HL-60/S4 treated with phorbol 12-myristate 13-acetate at 8.2 ng/mL for 4 days and 3 days (cell line): ENCODE data around the gene PTPRN2.

Source experiments
- in situ Hi-C: fragments of 300-500 bp; cut with MboI; formaldehyde crosslinking; loops from 2 replicates; pipeline ENCODE4 v1.15.0; 2022; ENCODE audit warnings: low sequenced_read_pairs

The PTPRN2 gene

DNA sequence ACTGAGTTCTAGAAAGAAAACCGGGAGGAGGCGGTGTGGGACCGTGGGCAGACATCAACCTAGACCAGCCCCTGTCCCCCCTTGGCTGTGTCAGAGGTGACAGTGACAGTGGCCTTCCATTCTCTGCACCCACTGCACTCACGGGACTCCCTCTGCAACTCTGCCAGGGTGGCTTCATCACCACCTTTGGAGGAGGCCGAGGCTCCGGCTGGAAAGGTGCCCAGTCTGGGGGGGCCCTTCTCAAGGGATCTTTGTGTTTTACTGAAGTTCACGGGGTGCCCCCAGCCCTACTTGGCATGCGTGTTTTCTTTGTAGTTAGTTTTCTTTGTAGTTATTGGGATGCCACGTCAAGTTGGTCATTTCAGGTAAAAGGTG is 833.2 kb downstream of the PTPRN2 start:
- in situ Hi-C loops = no loop called here

DNA sequence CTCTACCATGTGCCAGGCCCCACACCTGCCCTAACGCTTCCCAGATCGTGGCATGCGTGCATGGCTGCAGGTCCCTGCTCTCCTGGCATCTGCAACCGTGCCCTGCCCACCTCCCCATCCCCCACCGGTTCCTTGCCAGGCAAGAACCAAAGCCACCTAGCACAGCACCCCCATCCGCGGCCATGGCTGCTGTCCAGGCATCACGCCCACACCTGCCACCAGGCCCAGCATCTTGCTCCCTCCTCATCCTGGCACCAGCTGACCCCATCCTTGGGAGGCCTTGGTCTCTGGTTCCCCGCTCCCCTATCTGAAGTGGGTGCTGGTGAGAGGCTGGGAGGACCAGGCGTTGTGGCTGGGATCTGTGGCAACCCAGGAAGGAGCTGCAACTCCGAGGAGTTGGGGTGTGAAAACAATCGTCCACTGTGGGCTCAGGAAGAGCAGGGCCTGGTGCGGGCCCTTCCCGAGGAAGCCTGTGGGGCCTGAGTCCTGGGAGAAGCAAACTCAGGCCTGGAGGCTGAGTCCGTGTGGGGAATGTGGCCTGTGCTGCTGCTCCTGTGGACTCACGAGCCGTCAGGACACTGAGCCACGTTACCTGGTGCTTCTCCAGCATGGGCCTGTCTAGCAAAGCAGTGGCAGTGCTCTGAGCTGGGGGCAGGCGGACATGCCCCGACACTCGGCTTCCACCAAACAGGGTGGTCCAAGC is 833.8 kb downstream of the PTPRN2 start:
- in situ Hi-C loops = no loop called here

DNA sequence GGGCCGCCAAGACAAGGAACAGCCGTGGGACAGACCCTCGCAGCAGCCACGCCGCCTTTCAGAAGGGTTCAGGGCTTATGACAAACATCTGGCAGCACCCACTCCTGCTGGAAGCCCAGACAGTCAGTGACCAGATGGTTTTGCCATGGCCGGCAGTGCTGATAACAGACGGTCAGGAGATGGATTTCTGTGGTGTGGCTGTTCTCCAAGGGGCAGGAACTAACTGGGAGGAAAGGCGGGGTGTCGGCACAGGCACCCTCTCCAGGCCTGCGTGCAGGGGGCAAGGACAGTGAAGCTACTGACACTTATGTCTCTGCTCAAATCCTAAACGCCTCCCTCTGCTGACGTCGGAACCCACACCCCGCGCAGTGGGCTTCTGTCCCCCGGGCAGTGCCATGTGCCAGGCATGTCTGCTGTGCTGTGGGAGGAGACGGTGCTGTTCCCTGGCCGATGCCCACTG is 834.8 kb downstream of the PTPRN2 start:
- in situ Hi-C loops = no loop called here

DNA sequence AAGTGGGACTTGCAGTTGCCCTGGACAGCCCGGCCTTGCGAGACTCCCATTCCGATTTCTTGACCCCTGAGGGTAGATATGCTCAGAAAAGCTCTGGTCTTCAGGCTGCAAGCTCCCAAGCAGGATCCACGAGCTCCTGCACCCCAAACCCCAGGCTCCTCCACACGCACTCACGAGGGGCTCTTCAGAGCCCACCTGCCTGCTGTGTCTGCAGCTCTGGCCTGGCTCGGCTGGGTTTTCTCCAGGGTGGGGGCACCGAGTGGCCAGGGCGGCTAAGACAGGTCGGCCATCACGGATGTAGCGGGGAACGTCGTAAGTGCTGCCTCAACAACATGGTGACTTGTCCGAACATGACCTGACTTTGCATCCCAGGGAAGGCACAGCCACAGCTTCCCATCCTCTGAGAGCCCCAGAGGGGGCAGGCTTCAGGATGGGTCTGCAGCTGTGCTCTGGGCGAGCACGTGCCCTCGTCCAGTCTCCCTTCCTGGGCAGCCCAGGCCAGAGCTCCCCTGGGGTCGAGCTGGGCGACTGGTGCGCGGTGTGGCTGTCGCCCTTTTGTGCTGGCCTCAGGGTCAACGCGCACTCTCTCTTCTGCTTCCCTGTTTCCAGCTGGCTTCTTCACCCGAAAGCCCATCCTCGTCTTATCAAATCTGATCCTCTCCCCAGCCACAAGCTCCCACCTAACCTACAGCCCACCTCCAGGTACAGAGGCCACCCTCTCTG is 835.5 kb downstream of the PTPRN2 start:
- in situ Hi-C loops = no loop called here

DNA sequence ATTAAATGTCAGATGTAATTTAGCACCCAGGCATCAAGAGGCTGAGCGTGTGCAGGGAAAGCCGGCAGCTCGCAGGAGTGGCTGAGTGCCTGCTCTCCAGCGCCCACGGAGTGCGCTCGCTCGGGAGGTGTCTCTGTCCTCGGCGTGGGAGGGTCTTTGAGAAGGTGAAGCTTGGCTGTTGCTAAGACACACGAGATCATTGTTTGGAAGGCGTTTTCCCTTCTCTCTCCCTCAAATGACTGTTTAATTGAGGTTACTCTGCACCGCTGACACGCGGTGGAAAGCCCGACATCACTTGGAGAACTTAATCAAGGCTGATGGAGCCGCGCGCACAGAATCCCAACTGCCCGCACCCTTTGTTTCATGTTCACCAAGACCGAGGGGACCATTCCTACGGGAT is 836.2 kb downstream of the PTPRN2 start:
- in situ Hi-C loops = no loop called here

DNA sequence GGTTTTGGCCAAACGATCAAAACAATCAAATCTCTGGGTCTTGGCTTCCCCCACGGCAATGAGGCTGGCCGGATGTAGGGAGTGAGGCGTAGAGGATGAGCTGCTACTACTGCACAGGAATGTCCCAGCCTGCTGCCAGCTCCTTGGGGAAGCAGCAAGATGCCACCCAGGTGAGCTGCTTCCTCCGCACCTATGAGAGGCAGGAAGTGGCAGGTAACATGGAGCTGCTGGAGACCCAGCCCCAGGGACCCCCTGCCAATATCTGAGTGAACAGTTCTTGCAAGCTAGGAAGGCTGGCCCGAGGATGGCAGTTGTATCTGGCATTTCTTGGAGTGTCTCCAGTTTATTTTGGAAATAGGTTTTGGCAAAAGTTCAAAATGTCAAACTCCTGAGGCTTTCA is 837.3 kb downstream of the PTPRN2 start:
- in situ Hi-C loops = no loop called here

DNA sequence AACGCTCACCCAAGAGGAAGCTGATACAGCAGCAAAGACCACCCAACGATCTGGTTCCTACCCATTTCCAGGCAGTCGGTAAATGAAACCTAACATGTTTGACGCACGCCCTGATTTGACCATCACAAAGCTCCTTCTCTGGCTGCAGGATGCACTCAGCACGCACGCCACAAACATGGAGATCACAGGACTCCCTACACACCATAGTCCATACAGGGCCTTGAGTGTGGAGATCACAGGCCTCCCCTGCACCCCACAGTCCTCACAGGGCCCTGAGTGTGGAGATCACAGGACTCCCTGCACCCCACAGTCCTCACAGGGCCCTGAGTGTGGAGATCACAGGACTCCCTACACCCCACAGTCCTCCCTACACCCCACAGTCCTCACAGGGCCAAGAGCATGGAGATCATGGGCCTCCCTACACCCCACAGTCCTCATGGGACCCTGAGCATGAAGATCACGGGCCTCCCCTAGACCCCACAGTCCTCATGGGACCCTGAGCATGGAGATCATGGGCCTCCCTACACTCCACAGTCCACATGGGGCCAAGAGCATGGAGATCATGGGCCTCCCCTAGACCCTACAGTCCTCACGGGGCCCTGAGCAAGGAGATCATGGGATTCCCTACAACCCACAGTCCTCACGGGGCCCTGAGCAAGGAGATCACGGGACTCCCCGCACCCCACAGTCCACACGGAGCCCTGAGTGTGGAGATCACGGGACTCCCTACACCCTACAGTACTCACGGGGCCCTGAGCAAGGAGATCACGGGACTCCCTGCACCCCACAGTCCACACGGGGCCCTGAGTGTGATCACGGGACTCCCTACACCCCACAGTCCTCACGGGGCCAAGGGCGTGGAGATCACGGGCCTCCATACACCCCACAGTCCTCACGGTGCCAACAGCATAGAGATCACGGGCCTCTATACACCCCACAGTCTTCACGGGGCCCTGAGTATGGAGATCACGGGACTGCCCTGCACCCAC is 841.6 kb downstream of the PTPRN2 start:
- in situ Hi-C loops = no loop called here

DNA sequence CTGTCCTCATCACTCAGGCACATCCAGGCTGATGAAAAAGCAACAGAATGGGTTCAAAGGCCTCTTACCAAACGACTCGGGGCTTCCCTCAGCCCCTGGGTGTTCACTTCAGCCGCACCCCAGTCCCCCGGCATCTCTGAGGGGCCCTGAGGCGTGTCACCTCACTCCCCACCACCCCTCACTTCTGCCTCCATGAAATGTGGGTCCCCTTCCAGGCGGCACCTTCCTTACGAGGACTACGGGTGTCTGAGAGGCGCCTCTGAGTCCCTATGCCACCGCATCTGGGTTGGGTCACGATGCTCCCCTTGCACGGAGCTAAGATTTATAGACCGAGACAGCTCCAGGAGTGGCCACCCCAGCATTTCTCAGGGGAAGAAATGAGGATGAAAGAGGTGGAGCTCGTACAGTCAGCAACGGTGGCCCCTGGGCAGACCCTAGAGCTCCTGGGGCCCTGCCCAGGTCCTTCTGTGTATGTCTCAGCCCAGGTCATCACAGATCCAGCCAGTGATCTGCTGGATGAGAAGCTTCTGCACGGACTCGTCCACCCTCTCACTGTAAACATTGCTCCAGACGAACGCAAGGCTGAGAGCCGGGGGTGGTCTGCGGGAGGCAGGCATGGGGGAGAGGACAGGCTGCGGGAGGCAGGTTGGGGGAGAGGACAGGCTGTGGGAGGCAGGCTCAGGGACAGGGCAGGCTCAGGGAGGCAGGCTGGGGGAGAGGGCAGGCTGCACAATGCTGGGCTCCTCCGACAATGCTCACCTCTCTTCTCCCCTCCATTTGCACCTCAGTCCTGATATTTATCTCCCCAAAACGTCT is 842.6 kb downstream of the PTPRN2 start:
- in situ Hi-C loops = no loop called here

DNA sequence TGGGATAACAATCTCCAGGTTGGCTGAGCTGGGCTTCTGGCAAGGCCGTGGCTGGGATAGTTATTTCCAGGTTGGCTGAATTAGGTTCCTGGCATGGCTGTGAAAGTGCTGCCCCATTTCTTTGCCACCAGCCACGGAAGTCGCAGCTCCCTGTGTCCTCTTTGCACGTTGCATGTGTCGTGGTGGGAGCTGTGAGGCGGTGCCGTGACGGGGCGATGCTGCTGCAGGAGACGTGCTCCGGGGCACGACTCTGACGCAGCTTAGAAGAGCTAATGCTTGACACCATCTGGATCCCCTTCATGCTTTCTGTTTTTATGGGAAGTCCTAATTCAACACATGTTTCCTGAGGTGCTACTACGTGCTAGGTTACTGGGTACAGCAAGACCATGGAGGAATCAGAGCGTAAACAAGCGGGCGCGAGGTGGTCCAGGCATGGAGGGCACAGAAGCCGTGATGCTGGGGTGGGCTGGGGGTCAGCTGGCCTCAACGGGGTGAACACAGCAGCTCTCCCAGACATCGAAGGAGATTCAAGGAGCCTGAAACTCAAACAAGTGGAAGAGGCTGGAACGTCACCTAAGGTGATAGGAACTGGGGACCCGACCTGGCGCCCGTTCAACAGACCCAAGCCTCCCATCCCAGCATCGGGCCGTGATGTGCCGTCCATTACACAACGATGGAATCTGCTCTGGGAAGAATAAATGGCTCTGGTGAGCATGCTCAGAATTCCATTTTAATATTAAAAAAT is 843.7 kb downstream of the PTPRN2 start:
- in situ Hi-C loops = no loop called here

DNA sequence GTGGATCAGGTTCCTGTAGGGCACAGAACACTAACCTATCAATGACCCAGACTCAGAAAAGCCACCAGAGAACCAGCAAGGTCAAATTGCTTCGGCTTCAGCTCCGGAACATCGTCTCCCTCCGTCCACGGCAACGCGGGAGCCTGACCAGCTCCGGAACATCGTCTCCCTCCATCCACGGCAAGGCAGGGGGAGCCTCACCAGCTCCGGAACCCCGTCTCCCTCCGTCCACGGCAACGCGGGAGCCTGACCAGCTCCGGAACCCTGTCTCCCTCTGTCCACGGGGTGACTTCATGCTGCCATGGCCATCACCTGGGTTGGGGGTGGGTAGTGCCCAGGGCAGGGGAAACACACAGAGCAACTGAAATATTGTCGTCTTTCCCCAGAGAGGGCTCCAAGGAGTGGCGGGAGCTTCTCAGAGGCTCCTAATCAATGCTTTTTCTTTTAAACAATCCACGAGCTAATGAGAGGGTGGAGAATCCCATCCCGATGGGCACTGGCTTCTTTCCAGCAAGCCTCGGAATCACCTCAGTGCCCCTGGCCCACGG is 847.3 kb downstream of the PTPRN2 start:
- in situ Hi-C loops = no loop called here

DNA sequence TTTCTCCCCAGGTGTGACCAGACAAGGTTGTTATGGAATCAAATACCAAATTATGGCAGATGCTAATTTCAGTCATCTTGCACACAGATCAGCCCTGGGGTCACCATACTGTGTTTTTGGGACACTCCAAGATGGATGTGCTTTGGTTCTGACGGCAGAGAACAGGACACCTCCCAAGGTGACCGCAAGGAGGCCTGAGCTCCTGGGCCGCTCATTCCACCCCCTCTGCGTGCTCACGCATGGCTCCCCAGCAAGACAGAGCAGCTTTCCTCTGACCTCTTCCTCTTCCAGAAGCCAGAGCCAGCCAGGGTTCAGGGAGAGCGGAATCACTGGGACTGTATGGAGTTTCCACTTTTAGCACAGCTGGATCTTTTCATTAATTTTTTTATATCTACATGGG is 848.0 kb downstream of the PTPRN2 start:
- in situ Hi-C loops = no loop called here

DNA sequence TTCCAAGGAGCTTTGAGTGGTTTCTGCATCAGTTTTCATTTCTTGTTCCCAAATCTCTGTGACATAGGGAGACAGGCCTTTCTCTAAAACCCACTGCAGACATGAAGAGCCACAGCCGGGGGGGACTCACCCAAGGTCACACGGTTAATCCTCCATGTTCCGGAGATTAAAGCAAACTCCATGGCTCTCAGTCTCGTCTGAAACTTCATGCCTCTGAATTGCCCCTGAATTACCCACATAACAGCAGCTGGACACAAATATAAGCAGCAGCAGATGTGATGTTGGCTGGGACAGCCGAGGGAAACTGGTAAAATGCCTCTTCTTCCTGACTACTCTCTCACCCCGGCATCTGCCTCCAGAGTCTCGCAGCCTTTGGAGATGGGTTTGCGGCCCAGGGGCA is 848.6 kb downstream of the PTPRN2 start:
- in situ Hi-C loops = no loop called here

DNA sequence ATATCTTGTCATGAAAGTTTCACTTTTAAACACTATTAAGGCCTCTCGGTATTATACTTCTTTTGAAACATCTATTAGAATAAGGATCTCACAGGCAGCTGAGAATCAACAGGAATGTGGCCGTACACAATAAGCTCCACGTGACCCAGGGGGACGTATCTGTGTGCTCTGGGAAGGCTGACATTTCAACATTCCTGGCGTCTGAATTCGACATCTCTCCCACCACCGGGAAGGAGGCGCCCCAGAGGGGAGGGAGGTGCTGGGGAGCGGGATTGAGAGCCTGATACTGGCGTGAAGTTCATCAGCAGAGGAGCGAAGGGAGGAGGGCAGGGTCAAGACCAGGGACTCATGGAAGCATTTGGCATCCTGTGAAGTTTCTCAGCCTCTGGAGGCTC is 849.6 kb downstream of the PTPRN2 start:
- in situ Hi-C loops = no loop called here

DNA sequence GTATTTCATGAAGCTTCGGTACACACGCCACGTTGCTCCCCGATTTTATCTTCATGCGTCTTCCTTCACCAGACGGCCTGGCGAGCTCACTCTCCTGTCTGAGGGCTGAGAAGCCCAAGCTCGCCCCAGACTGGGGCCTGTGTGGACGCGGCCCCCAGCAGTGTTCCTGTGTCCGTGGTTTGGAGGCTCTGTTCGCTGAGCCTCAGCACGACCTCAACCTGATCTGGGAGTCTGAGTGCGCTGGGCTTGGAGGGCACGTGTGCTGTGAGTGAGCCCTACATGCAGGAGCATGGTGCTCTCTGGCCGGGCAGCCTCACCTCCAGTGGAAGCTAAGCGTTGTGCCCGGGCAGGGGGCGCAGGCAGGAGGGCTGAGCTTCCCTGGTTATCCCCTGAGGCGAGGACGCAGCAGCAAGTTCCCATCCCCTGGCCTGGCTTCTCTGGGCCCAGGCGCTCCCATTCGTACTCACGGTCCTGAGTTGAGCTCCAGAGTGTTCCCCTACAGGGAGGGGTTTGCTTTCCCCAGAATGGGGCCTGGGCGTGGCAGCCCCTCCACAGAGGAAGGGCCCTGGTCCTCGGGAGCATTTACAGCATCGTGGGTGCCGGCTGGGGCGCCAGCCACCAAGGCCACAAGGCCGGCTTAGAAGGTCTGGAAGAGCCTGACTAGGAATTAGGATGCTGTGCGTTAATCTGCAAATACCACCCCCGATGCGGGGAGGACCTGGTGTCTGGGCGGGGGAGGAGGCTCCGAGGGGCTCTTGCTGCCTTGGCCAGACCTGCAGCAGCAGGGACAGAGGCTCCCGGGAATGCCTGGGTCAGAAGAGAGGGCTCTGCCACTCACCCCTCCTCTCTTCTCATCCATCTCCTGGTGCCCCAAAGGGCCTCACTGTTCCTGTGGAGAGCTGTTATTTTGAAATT is 850.2 kb downstream of the PTPRN2 start:
- in situ Hi-C loops = no loop called here

DNA sequence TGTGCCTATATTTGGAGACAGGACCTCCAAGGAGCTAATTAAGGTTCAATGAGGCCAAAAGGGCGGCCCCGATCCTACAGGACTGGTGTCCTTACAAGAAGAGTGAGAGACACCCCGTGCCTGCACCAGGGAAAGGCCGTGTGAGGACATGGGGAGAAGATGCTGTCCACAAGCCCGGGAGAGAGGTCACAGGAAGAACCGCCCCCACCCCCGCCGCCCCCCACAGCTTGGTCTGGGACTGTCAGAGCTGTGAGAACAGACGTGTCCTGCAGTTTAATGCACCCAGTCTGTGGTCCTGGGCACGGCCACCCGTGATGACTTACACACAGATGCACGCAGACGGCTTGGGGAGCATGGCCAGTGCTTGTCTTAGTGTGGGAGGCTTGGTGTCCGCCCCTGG is 851.3 kb downstream of the PTPRN2 start:
- in situ Hi-C loops = no loop called here

DNA sequence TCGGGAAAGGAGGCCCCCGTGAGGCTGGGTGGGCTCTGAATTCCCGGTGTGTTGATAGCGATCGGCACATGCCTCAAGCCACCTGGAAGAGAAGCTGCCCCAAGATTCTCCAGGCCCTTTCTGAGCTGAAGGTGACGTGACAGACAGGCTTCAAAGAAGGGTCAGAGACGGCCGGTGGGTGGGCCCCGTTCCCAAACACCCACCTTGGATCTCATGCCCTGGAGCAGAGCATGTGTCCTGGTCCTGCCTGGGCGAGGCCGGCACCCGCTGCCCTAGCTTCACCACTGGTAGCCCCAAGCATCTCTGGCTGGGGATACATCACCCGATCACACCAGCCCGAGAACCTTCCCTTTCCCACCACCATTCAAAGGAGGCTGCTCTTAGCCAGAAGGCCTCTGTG is 851.8 kb downstream of the PTPRN2 start:
- in situ Hi-C loops = no loop called here

DNA sequence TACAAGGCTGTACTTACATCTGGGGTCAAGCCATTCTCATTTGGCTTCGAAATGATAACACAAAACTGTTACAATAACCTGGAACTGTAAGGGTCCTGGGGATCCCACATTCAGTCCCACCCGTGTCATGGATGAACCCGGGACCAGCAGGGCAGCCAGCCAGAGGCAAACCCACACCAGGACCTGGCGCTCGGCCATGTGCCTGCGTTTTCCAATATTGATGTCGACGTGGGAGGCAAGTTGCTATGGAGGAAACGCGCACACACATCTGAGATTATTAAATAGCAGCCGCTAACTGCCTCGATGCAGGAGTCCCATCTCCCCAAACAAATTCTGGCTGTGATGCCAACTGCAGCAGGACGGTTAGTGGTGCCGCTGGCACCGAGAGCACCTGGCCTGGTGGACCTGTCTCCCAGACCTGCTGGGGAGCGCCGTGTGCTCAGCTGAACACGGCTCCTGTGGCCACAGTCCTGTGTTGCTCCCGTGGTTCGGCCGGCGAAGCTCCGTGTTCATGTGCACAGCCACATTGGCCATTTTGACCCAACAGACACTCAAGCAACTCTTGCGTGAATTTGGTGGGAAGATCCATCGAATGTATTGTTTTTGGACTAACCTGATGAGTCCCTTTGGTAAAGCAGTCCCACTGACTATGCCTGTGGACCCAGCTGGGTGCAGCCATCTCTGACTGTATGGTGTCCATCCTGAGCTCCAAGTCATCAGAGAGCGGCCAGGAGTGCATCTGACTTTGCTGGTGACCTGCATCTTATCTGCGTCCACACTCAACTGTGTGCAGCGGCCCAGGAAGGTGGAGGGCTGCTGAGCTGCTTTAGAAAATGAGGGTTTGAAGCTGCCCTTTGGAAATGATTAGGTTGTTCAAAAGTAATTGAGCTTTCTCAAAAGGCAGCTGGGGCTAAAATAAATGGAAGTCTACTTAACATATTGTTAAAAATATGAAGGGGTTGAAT is 852.7 kb downstream of the PTPRN2 start:
- in situ Hi-C loops = no loop called here
